Hematopoietic multipotent progenitor cell (in vitro differentiated cells): Measurements from ENCODE around the gene AQP6. TPM values are rescaled to one million over a fixed set of nuclear protein-coding genes. Genes with fewer than 3 reads are reported as not detected.

Source experiments
- DNase-seq, 3 donors: peaks; one replicate each; pipeline ENCODE4 v3.0.0-alpha.2; 2011 to 2015; ENCODE audit warnings: low read depth in 2 of 3, low spot score in 2 of 3
- total RNA-seq: library from RNA; depleted of rRNA; stranded (reverse); fragments of >200 nt; gene quantifications from one replicate; pipeline ENCODE4 v1.2.3, GENCODE V29; 2012

AQP6 gene, protein sequence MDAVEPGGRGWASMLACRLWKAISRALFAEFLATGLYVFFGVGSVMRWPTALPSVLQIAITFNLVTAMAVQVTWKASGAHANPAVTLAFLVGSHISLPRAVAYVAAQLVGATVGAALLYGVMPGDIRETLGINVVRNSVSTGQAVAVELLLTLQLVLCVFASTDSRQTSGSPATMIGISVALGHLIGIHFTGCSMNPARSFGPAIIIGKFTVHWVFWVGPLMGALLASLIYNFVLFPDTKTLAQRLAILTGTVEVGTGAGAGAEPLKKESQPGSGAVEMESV
- total RNA-seq, result under 0.01 TPM

DNA sequence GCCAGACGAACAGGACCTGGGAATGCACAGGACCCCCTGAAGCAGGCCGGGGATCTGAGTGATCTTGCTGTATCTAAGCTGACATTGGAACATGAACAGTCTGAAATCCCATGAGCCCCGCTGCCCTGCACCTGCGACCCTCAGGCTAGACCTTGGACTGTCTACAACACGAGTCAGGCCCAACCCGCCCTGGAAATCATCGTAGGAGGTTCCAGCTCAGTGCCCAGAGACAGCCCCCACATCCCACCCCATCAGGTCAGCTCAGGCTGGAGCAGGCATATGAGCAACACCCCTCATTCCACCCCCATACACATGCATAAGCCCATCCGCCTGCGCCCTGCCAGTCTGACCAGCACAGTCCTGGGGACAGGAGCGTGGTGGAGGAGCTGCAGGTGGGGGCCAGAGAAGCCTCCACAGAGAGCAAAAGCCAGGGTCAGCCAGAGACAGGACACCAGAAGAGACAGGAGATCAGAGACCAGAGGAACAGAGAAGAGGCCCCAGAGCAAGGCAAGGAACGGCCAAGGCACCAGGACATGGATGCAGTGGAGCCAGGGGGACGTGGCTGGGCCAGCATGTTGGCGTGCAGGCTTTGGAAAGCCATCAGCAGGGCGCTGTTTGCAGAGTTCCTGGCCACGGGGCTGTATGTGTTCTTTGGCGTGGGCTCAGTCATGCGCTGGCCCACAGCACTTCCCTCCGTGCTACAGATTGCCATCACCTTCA lies at the start of gene AQP6:
AQP6 (plus strand) TSS at position 307 of the 720 bp plus-strand sequence; CDS start at position 534, 227 bp downstream.
- no peak for DNase-seq

DNA sequence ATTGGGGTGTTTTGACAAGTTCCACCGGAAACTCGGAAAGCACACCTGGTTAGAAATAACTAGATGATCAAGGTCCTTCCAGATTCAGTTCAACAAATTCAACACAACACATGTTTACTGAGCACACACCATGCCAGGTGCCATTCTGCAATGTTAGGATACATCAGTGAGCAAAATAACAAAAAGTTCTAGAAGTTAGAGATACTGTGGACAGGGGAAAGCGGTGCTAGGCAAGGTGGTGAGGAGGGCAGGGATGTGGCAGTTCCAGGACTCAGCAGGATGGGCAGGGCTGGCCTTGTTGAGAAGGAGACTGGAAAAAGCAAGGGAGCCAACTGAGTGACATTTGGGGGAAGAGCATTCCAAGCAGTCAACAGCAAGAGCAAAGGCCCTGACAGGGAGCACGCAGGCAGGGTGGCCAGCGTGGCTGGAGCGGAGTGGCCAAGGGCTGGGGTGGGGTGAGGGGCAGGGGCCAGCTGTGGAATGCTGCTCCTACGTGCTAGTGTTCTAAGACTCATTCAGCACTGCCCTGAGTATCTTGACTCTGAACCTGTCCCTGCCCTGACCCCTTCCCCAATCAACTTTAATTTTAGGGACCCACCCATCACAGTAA lies 49.6 kb upstream of the AQP6 start:
- no peak for DNase-seq

DNA sequence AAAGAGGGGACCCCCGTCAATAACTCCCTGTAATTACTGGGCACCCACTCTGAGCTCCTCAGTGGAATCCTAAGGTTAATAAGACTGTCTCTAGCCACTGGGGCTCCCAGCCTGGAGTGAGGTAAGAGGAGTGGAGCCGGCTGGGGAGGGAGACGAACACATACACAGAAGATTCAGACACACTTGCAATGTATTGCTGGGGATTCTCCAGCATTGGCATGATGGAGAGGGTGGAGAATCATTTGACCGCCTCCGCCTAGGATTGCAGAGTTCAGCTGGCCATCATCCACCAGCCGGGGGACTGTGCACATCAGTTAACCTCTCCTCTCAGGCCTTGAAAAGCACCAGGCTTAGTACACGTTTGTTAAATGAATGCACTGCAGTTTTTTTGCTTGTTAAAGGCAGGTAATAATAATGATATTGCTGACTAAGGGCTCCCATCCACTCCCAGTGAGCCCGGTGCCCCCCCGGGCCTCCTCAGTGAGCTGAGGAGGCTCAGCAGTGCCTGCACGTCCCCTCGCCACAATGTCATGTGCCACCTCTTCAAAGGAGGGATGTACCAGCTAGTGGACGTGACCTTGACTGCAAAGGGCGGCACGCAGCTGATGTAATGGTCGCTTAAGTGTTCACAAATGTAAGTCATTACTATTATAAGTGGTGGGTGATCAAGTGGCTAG lies 48.7 kb upstream of the AQP6 start:
- DNase-seq, result no peak

DNA sequence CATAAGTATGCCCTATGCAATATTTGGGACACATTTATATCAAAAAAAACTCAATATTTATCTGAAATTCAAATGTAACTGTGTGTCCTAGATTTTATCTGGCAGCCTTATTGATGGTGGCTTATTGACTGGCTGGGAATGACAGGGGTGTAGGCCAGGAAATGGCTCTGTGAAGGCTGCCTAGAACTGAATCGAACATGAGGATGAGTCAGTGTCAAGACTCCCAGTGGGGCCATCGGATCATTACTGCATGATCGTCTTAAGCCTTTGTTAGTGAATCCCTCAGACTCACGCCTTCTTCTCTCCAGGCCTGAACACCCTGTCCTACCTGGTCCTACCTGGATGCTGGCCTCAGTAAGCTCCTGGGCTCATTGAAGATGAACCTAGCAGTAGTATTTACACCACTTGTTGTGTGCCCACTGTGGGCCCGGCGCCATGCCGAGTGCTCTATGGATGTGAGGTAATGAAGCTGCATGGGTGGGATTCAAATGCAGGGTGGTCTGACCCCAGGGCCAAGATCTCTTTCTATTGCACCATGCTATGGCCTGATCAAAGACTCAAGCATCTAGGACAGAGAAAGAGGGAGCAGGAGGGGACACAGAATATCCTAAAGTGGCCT lies 48.0 kb upstream of the AQP6 start:
- no peak for DNase-seq

DNA sequence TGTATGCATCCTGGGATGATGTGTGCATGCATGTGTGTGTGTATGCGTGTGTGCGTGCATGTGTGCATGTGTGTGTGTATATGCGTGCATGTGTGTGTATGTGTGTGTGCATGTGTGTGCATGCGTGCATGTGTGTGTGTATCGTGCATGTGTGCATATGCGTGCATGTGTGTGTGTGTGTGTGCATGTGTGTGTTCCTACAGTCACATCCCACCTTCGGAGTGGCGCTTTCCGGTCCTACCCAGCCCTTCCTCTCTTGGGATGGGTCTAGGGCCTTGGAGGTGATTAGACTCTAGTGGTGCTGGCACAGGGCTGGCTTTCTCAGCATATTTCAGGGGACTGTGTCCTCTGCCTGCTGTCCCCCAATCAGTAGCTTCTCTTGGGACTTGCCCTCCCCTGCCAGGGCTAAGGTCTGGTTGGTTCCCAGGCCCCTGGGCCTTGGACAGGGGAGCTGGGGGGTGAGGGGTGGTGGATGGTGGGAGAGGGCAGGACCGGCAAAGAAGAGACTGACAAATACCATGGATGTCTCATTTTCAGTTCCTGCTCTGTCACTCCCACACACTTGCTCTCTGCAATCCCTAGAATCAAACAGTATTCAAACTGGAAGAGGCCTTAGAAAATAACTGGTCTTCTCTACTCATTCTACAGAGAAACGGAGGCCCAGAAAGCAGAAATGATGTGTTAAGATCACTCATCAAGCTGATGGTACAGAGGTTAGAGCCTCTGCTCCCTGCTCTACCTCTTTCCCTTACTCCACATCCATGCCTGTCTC lies 47.1 kb upstream of the AQP6 start:
- DNase-seq, result no peak

DNA sequence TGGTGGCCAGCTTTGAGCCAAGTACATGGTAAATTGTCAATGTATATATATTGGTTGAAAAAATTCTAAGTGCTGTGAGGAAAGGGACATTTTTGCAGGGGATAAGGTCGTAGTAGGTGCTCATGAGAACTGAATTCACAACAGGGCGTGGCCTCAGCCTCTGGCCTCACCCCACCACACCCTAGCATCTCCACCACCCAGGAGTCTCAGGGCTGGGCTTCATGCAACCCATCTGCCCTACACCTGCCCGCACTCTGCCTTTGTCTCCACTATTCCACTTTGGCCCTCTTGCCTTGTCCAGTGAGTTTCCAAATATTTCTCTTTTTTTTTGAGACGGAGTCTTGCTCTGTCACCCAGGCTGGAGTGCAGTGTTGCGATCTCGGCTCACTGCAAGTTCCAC lies 44.3 kb upstream of the AQP6 start:
- no peak for DNase-seq

DNA sequence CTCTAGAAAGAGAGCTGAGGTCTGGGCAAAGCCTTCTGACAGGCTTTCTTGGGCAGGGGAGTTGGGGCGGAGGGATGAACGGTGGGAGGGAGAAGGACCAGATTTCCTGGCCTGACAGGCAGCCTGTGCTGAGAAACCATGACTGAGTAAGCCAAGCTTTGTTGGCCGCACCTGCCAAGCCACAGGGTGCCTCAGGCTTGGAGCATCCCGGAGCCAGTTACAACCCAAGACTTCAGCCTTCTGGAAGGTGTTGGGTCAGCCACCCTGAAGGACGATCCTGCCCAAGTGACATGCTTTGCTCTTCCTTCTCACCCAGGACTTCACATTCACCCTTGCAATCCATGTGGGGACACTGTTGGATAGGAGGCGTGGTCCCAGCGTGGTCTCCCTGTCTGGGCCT lies 43.2 kb upstream of the AQP6 start:
- no peak for DNase-seq

DNA sequence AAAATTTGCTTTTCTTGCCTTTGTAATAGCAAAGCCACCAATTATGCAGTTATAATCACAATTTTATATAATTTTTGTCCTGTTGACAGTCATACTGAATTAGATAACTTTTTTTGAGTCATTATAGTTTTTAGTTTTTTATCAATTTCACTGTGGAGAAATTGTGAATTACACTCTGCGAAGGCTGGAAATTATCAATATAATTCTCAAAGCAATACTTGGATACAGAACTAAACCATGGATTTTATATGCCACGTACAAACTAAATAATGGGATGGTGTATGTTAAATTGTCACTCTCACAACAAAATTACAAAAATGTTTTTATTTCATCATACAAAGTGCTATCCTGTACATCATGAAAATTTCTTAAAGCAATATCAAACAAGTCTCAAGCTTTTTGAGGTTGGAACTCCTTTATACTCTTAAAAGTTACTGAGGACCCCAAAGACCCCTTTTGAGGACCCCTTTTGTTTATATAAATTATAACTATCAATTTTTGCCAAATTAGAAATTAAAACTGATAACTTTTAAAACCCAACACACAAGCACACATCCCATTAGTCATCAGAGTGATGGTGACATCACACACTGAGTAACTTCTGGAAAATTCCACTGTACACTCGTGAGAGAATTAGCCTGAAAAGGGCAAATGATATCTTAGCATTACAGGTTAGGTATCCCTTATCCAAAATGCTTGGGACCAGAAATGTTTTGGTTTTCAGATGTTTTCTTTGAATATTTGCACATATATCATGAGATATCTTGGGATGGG lies 42.0 kb upstream of the AQP6 start:
- no peak for DNase-seq

DNA sequence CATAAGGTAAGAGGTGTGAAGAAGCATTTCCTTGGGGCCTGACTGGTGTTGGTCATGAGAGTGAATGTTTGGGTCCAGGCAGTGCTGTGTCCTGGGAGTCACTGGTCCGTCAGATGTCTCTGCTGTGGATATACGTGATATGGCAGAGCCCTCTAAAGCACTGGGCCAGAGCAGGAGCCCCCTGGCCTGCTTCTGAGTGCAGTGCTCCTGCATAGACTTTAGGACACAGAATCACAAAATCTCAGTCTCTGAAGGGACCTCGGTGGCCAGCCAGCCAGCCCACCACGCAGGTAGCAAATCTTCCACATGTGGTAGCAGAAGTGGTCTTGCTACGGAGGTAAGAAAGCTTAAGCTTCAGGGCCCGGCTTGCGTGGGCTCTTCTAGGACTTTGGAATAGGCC lies 40.7 kb upstream of the AQP6 start:
- no peak for DNase-seq

DNA sequence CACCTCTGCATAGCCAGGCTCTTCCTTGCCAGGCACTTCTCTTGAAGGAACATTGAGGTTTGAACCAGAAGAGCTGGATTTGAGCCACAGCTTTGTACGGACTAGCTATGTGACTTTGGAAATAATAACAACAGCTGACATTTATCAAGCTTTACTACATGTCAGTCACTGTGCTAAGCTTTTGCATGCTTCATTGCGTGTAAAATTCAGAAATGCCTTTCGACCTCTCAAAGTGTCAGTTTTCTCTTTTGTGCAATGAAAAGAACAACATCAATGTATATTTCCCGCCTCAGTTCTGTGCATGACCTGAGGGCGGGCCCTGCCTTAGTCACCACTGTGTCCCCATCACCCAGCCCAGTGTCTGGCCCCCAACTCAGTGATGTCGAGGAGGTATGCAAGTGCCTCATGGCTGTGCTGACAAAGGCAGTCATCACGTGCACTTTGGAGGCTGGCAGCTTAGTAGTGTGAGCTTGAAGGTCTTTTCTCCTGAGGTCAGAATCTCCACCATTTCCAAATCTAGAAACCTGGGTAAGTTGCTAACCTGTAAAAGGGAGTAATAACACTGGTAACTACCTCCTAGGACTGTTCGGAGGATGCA lies 40.1 kb upstream of the AQP6 start:
- no peak for DNase-seq

DNA sequence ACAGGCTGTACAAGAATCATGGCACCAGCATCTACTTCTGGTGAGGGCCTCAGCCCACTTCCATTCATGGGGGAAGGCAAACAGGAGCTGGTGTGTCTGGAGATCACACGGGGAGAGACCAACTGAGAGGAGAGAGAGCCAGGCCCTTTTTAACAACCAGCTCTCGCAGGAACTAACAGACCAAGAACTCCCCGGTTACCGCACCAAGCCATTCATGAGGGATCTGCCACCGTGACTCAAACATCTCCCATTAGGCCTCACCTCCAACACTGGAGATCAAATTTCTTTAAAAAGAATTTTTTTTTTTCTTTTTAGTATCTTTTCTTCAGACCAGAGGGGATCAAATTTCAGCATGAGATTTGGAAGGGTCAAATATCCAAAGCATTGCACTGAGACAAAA lies 39.0 kb upstream of the AQP6 start:
- DNase-seq, result no peak

DNA sequence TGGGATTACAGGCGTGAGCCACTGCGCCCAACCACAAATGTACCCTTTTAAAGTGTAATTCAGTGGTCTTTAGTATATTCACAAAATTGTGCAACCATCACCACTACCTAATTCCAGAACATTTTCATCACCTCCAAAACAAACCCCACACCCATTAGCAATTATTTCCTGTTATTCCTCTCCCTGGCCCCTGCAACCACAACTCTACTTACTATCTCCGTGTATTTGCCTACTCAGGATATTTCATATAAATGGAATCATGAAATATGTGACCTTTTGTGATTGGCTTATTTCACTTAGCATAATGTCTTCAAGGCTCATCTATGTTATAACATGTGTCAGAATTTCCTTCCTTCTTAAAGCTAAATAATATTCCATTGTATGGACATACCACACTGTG lies 38.2 kb upstream of the AQP6 start:
- no peak for DNase-seq

DNA sequence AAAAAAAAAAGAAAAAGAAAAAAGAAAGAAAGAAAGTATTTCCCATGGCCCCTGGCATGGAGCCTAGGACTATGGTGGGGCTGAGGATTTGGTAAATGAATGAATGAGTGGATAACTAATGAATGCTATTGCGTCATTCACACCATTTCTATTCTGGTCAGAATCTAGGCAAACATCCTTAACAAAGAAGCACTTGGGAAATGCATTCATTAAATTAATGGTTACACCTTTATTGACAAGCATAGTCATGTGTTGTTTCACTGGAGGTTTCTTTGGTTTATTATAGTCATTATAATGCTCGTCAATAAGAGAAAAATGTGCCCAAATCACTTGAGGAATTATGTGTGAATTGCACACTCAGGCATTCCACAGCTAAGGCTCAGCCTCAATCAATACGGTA lies 35.8 kb upstream of the AQP6 start:
- no peak for DNase-seq

DNA sequence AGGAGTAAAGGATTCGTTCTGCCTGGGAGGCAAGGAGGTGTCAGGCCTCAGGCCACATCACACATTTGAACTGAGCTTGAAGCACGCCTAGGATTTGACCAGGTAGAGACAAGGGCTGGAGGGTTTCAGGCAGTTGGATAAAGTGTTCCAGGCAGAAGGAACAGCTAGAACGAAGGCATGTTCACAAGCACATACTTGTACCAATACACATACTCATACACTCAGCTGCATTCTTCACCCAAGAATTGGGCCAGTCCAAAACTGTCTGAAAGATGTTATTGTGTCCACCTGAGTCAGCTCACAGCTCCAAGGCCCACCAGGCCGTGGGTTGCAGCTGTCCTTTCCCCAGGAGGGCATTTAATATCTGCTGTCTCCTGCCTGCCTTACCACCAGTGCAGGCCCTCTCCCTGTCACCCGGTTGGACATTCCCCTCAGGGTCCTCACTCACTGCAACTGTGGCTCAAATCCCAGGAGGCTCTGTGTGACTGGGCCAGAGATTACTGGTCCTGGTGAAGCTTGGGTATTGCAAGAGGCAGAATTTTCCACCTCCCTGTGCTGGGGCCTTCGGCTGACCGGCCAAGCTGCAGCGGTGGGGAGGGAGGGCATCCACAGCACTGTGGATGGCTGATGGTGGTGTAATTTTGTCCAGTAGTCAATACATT lies 35.0 kb upstream of the AQP6 start:
- DNase-seq, result no peak

DNA sequence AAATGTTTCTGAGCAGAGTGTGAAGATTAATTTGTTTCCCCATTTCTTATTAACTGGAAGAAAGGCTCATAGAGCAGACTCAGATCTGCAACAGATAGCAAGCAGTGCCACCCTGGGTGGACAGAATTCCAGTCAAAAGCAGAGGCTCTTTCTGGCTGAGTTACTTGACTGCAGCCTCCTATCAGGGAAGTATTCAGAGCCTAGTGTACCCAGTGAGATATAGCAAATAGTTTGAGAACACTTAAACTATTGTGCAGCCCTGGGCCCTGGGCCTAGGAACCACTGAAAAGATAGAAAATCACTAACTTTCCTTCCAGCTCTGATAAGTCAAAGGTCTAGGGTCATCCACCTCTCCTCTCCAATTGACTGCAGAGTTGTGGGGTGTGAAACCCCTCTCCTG lies 33.4 kb upstream of the AQP6 start:
- DNase-seq, result no peak

DNA sequence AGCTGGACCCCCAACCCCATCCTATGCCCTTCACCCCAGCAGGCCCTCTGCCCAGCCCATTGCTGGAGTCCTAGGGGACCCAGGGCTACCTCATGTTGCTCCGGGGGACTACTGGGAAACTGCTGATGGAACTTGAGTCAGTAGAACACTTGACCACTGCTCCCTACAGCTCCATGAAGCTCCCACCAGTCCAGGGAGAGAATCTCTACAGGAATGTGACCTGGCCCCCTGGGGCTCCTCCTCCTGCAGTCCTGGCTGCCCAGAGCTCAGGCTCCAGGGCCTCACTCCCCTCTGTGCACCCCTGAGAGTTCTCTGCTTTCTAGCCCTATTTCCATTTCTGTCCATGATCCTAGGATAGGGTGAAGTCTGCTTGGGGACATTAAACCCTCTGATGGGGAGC lies 33.0 kb upstream of the AQP6 start:
- no peak for DNase-seq

DNA sequence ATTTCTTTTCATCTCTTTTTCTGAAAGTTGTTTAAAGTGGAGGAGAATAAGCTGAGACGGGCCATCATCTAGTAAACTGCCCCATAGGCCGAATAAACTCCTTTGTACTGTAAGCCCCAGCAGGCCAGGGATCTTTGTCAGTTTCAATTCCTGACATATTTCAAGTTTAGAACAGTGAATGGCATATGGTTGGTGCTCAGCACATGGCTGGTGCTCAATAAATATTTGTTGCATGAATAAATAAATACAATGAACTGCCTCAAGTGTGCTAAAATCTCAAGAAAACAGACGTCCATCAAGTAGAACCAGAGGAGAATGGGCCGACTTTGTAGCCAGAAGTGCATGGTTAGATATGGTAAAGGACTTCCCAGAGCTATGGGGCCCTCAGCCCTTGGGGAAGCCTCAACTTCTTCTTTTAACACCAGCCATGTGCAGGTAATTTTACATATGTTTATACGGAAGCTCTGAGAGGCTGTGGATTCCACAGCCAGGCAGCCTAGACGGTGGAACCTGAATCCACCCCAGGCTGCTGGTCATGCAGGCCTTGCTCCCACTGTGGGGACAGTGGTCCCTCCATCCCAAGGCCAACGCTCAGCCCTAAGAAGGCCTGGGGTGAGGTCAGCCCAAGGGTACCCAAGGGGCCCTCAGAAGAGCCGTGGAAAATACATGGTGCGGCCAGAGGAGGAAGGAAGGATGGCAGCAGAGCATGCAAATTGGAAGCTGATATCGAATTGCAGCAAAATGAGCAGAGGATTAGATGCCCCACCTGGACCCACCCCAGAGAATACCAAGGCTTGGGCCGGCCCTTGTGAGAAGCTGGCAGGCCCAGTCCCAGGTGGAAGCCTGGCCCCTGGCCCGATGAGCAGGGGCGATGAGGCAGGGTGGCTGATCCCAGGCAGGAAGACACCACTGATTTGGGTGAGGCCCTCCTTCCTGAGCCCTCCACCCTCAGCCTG lies 30.9 kb upstream of the AQP6 start:
- DNase-seq, result no peak

DNA sequence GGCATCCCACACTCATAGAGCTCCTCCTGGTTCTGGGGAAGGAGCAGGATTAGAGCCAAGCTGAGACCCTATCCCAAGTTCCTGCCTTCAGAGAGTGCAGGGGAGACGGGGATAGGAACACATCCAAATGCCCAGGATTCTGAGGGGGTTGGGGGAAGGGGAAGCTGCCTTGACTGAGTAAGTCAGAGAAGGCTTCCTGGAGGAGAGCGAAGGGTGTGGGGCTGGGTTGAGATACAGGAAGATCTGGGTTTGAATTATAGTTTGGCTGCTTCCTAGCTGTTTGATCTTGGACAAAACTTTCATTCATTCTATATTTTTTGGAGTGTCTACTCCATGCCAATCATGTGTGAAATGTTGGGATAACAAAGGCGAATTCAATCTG lies 30.2 kb upstream of the AQP6 start:
- no peak for DNase-seq
